Pancreas (tissue), 10 donors: ENCODE measurements around the gene MTMR2. TPM values are rescaled to one million over a fixed set of nuclear protein-coding genes. Genes with fewer than 3 reads are reported as not detected.
"Not testable (repeated sequence)": the region's sequence is repeated elsewhere in the genome, so short reads cannot be mapped to it uniquely, and the experiment has no call there.

ENCODE experiments used
- ATAC-seq, 4 donors: fragments of 200-7000 bp; cut with Tn5 transposase; one replicate each; pipeline versions ENCODE4 v1.8.0 to v1.9.1; 2020; ENCODE audit warnings: mild to moderate bottlenecking in 4 of 4, moderate library complexity in 4 of 4
- DNase-seq, 6 donors: peaks; one replicate each; pipeline ENCODE4 v3.0.0-alpha.2; 2020
- FAIRE-seq: peaks from 2 replicates; lab custom pipeline; 2012; peaks lifted over from hg19 to GRCh38; lab: Jason Lieb, UNC
- H3K27ac ChIP-seq, 4 donors: fragments of 200-600 bp; sonication (generic); 1 replicate in 3 of 4; 2 replicates in 1 of 4; pipeline versions ENCODE4 v1.5.0 to v1.8.0; 2020
- H3K27me3 ChIP-seq, 4 donors: fragments of 200-600 bp; one replicate each; pipeline ENCODE4 v1.8.0; 2021
- H3K36me3 ChIP-seq, 3 donors: fragments of 200-600 bp; sonication (generic) in 1 of 3; one replicate each; pipeline versions ENCODE4 v1.5.0 to v1.8.0; 2020 to 2021
- H3K4me1 ChIP-seq, 3 donors: fragments of 200-600 bp; one replicate each; pipeline ENCODE4 v1.8.0; 2021
- H3K4me3 ChIP-seq, 4 donors: fragments of 200-600 bp; sonication (generic) in 2 of 4; one replicate each; pipeline versions ENCODE4 v1.5.0 to v1.8.0; 2020 to 2021
- H3K9me3 ChIP-seq, 4 donors: fragments of 200-600 bp; one replicate each; pipeline ENCODE4 v1.8.0; 2021
- WGBS, 2 donors: extraction: QIAGEN DNeasy Blood & Tissue Kit; methylation state at CpG; one replicate each; pipeline ENCODE4 v1.1.7; 2013; 5-methylcytosine and 5-hydroxymethylcytosine counted together
- intact Hi-C, 3 donors: fragments of 100-400 bp; cut with DNase I; formaldehyde crosslinking; loops; one replicate each; pipeline versions ENCODE4 v1.11.1 to v1.14.2; 2022
- polyA plus RNA-seq, 2 donors: library from polyadenylated mRNA; stranded (reverse); fragments of 200-250 nt; gene quantifications; one replicate each; pipeline ENCODE4 v1.2.3, GENCODE V29; 2013
- total RNA-seq, 6 donors: library from RNA; stranded (reverse); fragmentation: NEBNext Ultra II Directional in 4 of 6; extraction: Animal tissue kit (Norgen Biotek cat#: 25700) in 4 of 6; gene quantifications; one replicate each; pipeline versions ENCODE4 v1.2.1 to v1.2.4, GENCODE V29; 2021 to 2023
- TF ChIP-seq, protein P1 (sequence below), 4 donors: fragments of 200-600 bp; sonication (generic) in 3 of 4; IDR thresholded peaks; one replicate each; pipeline versions ENCODE4 v1.5.0 to v1.8.0; 2021; ENCODE audit warnings: antibody characterized with exemption in 4 of 4
- donor health status: healthy with polysubstance abuse.
- donor health status: DM: no; HTN: no; CAD: no; lungs with moderate emphysema.
- donor health status: DM: no; HTN: no; CAD: no.
- donor health status: control.
- donor health status: control.
- donor health status: Bipolar disorder and iron deficiency.
- donor health status: DM: yes; HTN: yes; CAD: no.
- donor health status: DM: no; HTN: no; CAD: no.
- donor health status: DM: no; HTN: no; CAD: no.
- donor health status: DM: yes; HTN: yes; CAD: no.

Gene MTMR2
- total and polyA plus RNA-seq, 8 donors, result 5.1 to 14.4 (median 9.8) TPM

DNA sequence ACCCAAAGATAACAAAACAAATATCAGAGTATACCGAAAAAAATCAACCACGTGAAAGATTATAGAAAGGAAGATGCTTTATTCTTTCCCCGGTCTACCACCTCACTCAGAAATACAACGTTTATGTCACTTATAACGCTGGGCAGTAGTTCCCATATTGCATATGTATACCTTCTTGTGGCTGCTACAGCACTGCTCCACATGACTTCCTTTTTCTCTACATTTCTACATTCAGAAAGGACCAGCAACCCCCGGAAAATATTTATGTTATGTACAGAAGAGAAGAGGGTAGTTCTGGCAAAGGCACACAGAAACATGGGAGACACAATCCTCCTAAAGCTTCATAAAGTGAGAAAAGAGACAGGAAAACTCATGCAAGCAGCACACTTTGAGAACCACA lies 56.8 kb downstream of the MTMR2 start:
- Histone ChIP-seq H3K4me3 (no peak overlapping the region), H3K9me3 (no peaks in the 10 kb centered on the region), H3K36me3 (no peaks in the 10 kb centered on the region), H3K4me1 (no peaks in the 10 kb centered on the region), H3K27ac (no peak overlapping the region), H3K27me3 (no peaks in the 10 kb centered on the region)
- TF ChIP-seq, protein P1, sequence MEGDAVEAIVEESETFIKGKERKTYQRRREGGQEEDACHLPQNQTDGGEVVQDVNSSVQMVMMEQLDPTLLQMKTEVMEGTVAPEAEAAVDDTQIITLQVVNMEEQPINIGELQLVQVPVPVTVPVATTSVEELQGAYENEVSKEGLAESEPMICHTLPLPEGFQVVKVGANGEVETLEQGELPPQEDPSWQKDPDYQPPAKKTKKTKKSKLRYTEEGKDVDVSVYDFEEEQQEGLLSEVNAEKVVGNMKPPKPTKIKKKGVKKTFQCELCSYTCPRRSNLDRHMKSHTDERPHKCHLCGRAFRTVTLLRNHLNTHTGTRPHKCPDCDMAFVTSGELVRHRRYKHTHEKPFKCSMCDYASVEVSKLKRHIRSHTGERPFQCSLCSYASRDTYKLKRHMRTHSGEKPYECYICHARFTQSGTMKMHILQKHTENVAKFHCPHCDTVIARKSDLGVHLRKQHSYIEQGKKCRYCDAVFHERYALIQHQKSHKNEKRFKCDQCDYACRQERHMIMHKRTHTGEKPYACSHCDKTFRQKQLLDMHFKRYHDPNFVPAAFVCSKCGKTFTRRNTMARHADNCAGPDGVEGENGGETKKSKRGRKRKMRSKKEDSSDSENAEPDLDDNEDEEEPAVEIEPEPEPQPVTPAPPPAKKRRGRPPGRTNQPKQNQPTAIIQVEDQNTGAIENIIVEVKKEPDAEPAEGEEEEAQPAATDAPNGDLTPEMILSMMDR (IDR thresholded peaks at IDR 0.05), result no peak
- ATAC-seq, result no peak
- FAIRE-seq, result no peak
- WGBS, 2 donors, result 91% methylated on average over 6 of the region's 6 CpGs
- intact Hi-C loops, result no loop called here
- no peak for DNase-seq

DNA sequence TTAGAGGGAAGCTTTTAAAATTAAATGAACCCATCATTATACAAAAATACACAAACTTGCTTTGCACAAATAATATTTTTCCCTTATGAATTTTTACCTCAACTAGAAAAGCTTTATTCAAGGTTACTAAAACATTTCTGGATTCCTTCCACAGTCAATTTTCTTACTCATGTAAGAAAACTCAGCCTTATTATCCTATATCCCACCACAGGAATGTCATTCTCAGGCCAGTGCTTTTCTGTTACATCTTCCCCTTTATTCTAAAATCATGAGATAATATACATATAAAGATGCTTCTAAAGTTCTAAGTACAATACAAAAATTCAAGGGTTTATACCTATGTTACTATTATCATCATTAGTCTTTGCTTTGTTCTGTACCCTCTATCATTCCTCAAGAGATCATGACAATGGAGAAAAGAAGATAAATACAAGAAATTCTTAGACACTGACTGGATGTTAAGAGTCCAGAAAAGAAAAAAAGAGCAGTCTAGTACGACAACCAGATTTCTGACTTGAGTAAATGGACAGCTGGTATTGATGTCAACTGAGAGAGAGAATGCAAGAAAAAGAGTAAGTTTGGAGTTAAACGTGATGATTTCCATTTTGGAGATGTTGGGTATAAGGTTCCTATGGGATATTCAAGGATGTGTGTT lies 60.3 kb downstream of the MTMR2 start:
- 83 to 89% methylated on average over 2 of the region's 2 CpGs for WGBS, 2 donors
- FAIRE-seq, result no peak
- Histone ChIP-seq H3K4me3 (no peak overlapping the region), H3K36me3 (no peaks in the 10 kb centered on the region), H3K9me3 (no peaks in the 10 kb centered on the region), H3K27ac (no peak overlapping the region), H3K4me1 (no peaks in the 10 kb centered on the region), H3K27me3 (no peaks in the 10 kb centered on the region)
- ATAC-seq, result no peak
- DNase-seq, result no peak
- TF ChIP-seq, protein P1 (IDR thresholded peaks at IDR 0.05), result no peak
- intact Hi-C loops, result no loop called here

DNA sequence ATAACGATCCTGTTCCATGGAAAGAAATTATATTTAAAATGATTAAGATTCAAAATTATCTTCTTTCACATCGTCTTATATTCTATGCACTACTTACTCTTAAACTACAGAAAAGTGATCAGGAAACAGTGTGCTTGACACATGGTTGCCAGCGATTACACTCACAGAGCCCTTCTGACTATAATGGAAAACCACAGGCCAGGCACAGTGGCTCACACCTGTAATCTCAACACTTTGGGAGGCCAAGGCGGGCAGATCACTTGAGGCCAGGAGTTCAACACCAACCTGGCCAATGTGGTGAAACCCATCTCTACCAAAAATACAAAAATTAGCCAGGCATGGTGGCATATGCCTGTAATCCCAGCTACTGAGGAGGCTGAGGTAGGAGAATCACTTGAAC lies 63.9 kb downstream of the MTMR2 start:
- 92 to 93% methylated on average over 4 of the region's 4 CpGs for WGBS, 2 donors
- FAIRE-seq, H3K36me3 ChIP-seq, H3K27me3 ChIP-seq, ATAC-seq, H3K4me1 ChIP-seq, H3K9me3 ChIP-seq, intact Hi-C loops, H3K27ac ChIP-seq, H3K4me3 ChIP-seq, DNase-seq: not testable (repeated sequence)

DNA sequence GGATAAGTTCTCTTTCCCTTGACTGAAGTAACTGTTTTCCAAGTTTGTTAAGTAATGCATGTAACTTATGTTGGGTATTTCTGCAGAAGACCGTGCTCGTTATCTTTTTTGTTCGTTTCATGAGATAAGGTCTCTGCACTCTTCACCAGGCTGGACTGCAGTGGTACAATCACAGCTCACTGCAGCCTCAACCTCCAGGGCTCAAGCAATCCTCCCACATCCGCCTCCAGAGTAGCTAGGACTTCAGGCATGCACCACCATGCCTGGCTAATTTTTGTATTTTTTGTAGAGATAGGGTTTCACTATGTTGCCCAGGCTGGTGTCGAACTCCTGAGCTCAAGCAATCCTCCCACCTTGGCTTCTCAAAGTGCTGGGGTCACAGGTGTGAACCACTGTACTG lies 69.5 kb downstream of the MTMR2 start:
- FAIRE-seq, H3K9me3 ChIP-seq, H3K27me3 ChIP-seq, ATAC-seq, H3K4me3 ChIP-seq, intact Hi-C loops, DNase-seq, H3K27ac ChIP-seq, H3K36me3 ChIP-seq, H3K4me1 ChIP-seq: not testable (repeated sequence)
- 69 to 76% methylated on average over 5 of the region's 5 CpGs for WGBS, 2 donors

DNA sequence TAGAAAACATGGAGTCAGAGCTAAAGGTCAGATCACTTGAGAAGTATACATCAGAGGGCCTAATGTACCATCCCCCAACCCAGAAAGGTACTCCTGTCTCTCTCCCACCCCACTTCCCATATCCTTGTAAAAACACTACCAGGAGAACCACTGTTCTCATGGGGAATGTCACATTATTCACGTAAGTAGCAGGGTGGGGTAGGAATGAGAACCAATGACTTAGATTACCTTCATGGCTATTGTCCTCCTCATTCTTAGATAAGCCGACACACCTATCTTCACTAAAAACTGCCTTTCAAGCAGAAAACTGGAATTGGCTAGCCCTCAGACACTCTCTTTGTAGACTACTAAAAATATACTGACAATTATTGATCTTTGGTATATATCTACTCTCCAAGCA lies 70.0 kb downstream of the MTMR2 start:
- 89 to 90% methylated on average over 2 of the region's 2 CpGs for WGBS, 2 donors
- H3K27ac ChIP-seq, result no peak overlapping the region
- TF ChIP-seq, protein P1 (IDR thresholded peaks at IDR 0.05), result no peak
- H3K9me3 ChIP-seq, result no peaks in the 10 kb centered on the region
- no peak for DNase-seq
- intact Hi-C loops, result no loop called here
- H3K4me3 ChIP-seq, result no peak overlapping the region
- H3K36me3 ChIP-seq, result peaks cover 0 to 9% (median 0%) of the 10 kb centered on the region in 3 donors
- no peak for ATAC-seq
- H3K4me1 ChIP-seq, result no peaks in the 10 kb centered on the region
- FAIRE-seq, result no peak
- H3K27me3 ChIP-seq, result no peaks in the 10 kb centered on the region

DNA sequence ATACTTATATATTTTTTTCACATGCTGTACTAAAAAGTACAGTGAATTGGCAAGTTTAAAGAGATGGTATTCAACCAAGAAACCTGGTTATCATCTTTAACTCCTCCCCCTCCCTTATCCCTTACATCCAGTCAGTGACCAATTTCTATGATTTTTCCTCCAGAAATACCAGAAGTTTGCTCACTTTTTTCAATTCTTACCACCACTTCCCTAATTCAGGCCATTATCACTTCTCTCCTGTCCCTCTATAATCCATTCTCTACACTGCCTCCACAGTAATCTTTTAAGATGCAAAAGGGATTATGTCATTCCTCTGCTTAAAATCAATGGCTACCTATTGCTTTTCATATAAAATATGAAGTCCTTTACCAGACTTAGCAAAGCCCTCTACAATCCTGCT lies 70.8 kb downstream of the MTMR2 start:
- no peak for FAIRE-seq
- Histone ChIP-seq H3K4me1 (no peaks in the 10 kb centered on the region), H3K36me3 (peaks cover 0 to 9% (median 0%) of the 10 kb centered on the region in 3 donors), H3K9me3 (no peaks in the 10 kb centered on the region), H3K27ac (no peak overlapping the region), H3K27me3 (no peaks in the 10 kb centered on the region), H3K4me3 (no peak overlapping the region)
- intact Hi-C loops, result no loop called here
- no peak for DNase-seq
- TF ChIP-seq, protein P1 (IDR thresholded peaks at IDR 0.05), result no peak
- ATAC-seq, result no peak
